Uterus (tissue), 2 donors: Measurements from ENCODE around the gene STK36.

Source experiments
- CTCF ChIP-seq, 4 experiments: fragments of 200-600 bp in 2 of 4; fragments of 450-650 bp in 2 of 4; sonication (generic) in 2 of 4; IDR thresholded peaks; one replicate each; pipeline ENCODE4 v1.5.1; 2016 to 2019; ENCODE audit warnings: antibody characterized with exemption in 4 of 4, mild to moderate bottlenecking in 2 of 4, moderate library complexity in 1 of 4
- POLR2A ChIP-seq, 2 donors: fragments of 450-650 bp; IDR thresholded peaks; one replicate each; pipeline ENCODE4 v1.6.1; 2016; ENCODE audit warnings: antibody characterized with exemption in 2 of 2, mild to moderate bottlenecking in 1 of 2, moderate library complexity in 1 of 2

GRCh38 chr2:218701806-218702205, 29.9 kb downstream of the STK36 start:
- TF ChIP-seq CTCF (IDR thresholded peaks at IDR 0.05) = no peak
- TF ChIP-seq POLR2A (IDR thresholded peaks at IDR 0.05) = no peak
